Small intestine (tissue), 7 donors: ENCODE measurements around the gene CLEC18A. TPM values are rescaled to one million over a fixed set of nuclear protein-coding genes. Genes with fewer than 3 reads are reported as not detected.
"Not testable (repeated sequence)": the region's sequence is repeated elsewhere in the genome, so short reads cannot be mapped to it uniquely, and the experiment has no call there.

Experiments used
- DNase-seq, 2 donors: peaks; one replicate each; pipeline versions ENCODE4 v3.0.0 to v3.0.0-alpha.2; 2013
- FAIRE-seq: peaks from 2 replicates; lab custom pipeline; 2012; peaks lifted over from hg19 to GRCh38; lab: Jason Lieb, UNC
- H3K27ac ChIP-seq, 3 donors: one replicate each; pipeline ENCODE4 v1.5.1; 2013; ENCODE audit warnings: low read length in 2 of 3, mild to moderate bottlenecking in 2 of 3, control low read depth in 1 of 3, inconsistent platforms in 1 of 3, low read depth in 1 of 3, moderate library complexity in 1 of 3
- H3K27me3 ChIP-seq, 3 donors: one replicate each; pipeline ENCODE4 v1.6.1; 2013; ENCODE audit warnings: low read length in 3 of 3, inconsistent platforms in 1 of 3; ENCODE audit not compliant: control insufficient read depth in 3 of 3, insufficient read depth in 3 of 3
- H3K36me3 ChIP-seq, 3 donors: one replicate each; pipeline ENCODE4 v1.6.1; 2013; ENCODE audit warnings: low read length in 3 of 3, inconsistent platforms in 1 of 3, low read depth in 1 of 3, mild to moderate bottlenecking in 1 of 3, moderate library complexity in 1 of 3; ENCODE audit not compliant: control insufficient read depth in 3 of 3, insufficient read depth in 2 of 3
- H3K4me1 ChIP-seq, 3 donors: one replicate each; pipeline ENCODE4 v1.6.1; 2013; ENCODE audit warnings: low read length in 2 of 3, inconsistent platforms in 1 of 3, low read depth in 1 of 3, mild to moderate bottlenecking in 1 of 3, moderate library complexity in 1 of 3; ENCODE audit not compliant: control insufficient read depth in 3 of 3, insufficient read depth in 2 of 3
- H3K4me3 ChIP-seq, 3 donors: one replicate each; pipeline ENCODE4 v1.5.1; 2013; ENCODE audit warnings: low read length in 3 of 3, control low read depth in 1 of 3, inconsistent platforms in 1 of 3, low read depth in 1 of 3, mild to moderate bottlenecking in 1 of 3, moderate library complexity in 1 of 3
- H3K9me3 ChIP-seq, 2 donors: one replicate each; pipeline ENCODE4 v1.6.1; 2013; ENCODE audit warnings: low read depth in 1 of 2, low read length in 1 of 2; ENCODE audit not compliant: control insufficient read depth in 2 of 2, insufficient read depth in 1 of 2
- WGBS, 3 donors: extraction: QIAGEN DNeasy Blood & Tissue Kit; methylation state at CpG; one replicate each; pipeline ENCODE4 v1.1.7; 2013; 5-methylcytosine and 5-hydroxymethylcytosine counted together
- polyA plus RNA-seq, 4 donors: library from polyadenylated mRNA; stranded (reverse) in 3 of 4; unstranded in 1 of 4; fragments of 200-250 nt in 3 of 4; fragments of 120-200 nt in 1 of 4; gene quantifications; one replicate each; pipeline versions ENCODE4 v1.2.1 to v1.2.3, GENCODE V29; 2013
- donor health status: healthy with polysubstance abuse.
- donor health status: control.
- donor health status: control.
- donor health status: Bipolar disorder and iron deficiency.
- donor health status: healthy.

CLEC18A gene
- polyA plus RNA-seq, 4 donors: 0.87 to 8.1 (median 2.9) TPM

GRCh38 chr16:69950411-69950810 lies 723 bp upstream of the CLEC18A start:
- H3K9me3 ChIP-seq, H3K4me3 ChIP-seq, H3K27ac ChIP-seq, H3K36me3 ChIP-seq, H3K27me3 ChIP-seq, DNase-seq, FAIRE-seq, H3K4me1 ChIP-seq: not testable (repeated sequence)
- WGBS, 3 donors: 100% methylated on average over 1 of the region's 17 CpGs; no CpG with 5 or more reads in 2 of the 3 donors

DNA sequence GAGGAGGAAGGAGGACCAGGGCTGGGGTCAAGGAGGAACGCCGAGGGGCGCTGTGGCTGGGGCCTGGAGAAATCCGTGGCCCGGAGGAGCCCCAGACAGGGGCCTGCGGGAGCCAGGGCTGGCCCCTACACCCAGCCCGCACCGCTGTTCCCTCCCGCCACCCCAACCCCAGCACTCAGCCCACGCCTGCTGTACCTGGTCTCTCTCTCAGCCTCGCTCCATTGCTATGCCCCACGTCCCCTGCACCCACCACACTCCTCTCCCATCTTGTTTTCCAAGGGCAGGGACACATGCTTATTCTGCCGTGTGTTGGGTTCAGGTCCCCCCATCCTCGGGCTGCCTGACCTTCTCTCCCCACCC lies 518 bp downstream of the CLEC18A start:
- not testable (repeated sequence) for H3K27ac ChIP-seq, H3K4me3 ChIP-seq, H3K27me3 ChIP-seq, H3K4me1 ChIP-seq, DNase-seq, H3K9me3 ChIP-seq, H3K36me3 ChIP-seq, FAIRE-seq
- no CpG with 5 or more reads among the region's 14 CpGs for WGBS, 3 donors

DNA sequence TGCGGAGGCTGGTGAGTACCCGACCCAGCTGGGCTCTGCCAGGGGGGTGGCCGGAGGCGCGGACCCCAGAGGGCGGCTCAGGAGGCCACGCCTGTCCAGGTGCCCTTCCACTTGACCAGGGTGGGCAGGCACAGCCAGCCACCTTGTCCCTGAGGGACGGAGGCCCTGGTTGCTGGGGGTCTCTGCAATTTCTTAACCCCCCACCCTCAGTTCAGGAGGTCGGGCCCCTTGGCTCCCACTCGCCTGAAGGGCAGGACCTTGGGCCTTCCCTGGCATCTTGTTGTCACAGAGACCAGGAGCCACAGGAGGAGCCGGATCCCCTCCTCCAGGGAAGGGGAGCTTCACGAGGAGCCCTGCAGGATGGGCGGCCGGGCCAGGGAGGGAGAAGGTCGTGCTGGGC lies 982 bp downstream of the CLEC18A start:
- WGBS, 3 donors: 80 to 90% (median 85%) methylated on average over 1 to 11 of the region's 15 CpGs
- H3K27ac ChIP-seq, H3K4me3 ChIP-seq, FAIRE-seq, H3K36me3 ChIP-seq, H3K27me3 ChIP-seq, H3K4me1 ChIP-seq, DNase-seq, H3K9me3 ChIP-seq: not testable (repeated sequence)

DNA sequence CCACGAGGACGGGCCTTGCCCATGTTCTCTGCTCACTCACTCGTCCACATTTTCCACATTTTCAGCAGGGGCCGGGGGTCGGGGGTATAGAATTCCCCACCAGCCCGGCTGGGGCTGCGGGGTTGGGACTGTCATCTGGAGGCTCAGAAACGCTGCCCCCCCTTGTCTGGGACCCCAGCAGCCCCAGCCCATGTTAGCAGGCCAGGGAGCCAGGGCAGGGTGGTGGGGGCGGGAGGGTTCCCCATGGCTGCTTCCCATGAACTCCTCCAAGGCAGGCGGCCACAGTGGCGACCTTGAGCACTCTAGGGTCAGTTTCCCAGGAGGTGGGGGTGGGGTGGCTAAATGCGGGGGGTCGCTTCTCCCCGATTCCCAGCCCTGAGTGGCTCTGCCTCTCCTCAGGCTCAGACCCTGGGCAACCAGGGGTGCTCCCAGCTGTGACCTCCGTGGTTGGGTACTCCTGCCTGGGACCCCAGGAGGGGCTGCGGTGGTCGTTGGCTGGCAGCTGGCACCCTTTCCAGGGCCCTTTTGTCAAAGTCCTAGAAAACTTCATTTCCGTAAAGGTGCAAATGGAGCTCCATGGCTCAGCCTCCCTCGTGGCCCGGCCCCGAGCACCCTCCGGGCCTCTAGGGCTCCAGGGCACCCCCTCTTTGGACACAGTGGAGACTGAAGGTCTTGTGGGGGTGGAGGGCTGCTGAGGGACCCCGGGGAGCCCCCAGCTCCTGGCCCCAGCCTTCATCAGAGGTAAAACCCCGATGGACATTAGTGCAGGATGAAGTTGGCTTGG lies 1.6 kb downstream of the CLEC18A start:
- H3K27ac ChIP-seq, H3K4me3 ChIP-seq, H3K9me3 ChIP-seq, DNase-seq, H3K27me3 ChIP-seq, H3K36me3 ChIP-seq, H3K4me1 ChIP-seq, FAIRE-seq: not testable (repeated sequence)
- 72 to 88% (median 79%) methylated on average over 8 to 16 of the region's 24 CpGs for WGBS, 3 donors

GRCh38 chr16:69954241-69954640 lies 3.1 kb downstream of the CLEC18A start:
- H3K36me3 ChIP-seq, H3K27me3 ChIP-seq, H3K4me3 ChIP-seq, DNase-seq, H3K9me3 ChIP-seq, FAIRE-seq, H3K27ac ChIP-seq, H3K4me1 ChIP-seq: not testable (repeated sequence)
- WGBS, 3 donors: 93 to 98% (median 94%) methylated on average over 8 to 13 of the region's 13 CpGs

- DNase-seq, FAIRE-seq, H3K9me3 ChIP-seq: not testable (repeated sequence)
These were observed 12.2 kb downstream of the CLEC18A start for GRCh38 chr16:69963312-69963711.

DNA sequence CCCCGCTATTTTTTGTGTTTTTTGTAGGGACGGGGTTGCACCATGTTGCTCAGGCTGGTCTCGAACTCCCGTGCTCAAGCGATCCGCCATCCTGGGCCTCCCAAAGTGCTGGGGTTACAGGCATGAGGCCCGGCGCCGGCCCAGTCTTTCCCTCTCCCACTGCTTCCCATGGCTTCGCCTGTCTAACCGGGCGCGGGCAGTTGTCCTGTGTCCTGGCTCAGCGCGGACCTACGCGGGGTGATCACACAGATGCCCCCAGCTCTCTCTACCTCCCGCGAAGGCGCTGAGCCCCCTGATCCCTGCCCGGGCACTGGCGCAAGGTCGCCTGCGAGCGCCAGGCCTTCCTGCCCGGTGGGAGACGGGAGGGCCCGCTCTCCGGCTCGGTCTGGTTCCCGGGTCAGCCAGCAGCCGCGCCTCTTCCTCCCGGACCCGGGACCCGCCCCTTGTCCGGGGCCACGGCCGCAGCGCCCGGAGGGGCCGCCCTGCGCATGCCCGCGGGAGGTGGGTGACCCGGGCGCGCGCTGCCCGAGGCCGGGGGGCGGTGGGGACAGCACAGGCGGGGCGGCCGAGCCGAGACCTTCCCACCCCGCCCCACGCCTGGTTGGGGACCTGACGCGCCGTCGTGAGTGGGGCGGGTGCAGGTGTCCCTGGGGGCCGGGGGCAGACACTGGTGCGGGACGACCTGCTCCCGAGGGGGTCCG lies 14.0 kb downstream of the CLEC18A start:
- H3K36me3 ChIP-seq, H3K9me3 ChIP-seq, FAIRE-seq, H3K27me3 ChIP-seq, H3K27ac ChIP-seq, H3K4me1 ChIP-seq: not testable (repeated sequence)
- 15 to 24% (median 17%) methylated on average over 25 to 45 of the region's 68 CpGs for WGBS, 3 donors
- peak overlapping the region in 2 of 3 donors; percentile 26 to 29 for H3K4me3 ChIP-seq
- peak; percentile 28 to 63 for DNase-seq

More at GRCh38 chr16:69963312-69963711, 12.2 kb downstream of the CLEC18A start:
- H3K36me3 ChIP-seq, H3K27ac ChIP-seq, H3K27me3 ChIP-seq, H3K4me1 ChIP-seq, H3K4me3 ChIP-seq: not testable (repeated sequence)
- WGBS, 3 donors: 93 to 100% (median 94%) methylated on average over 1 to 6 of the region's 9 CpGs

DNA sequence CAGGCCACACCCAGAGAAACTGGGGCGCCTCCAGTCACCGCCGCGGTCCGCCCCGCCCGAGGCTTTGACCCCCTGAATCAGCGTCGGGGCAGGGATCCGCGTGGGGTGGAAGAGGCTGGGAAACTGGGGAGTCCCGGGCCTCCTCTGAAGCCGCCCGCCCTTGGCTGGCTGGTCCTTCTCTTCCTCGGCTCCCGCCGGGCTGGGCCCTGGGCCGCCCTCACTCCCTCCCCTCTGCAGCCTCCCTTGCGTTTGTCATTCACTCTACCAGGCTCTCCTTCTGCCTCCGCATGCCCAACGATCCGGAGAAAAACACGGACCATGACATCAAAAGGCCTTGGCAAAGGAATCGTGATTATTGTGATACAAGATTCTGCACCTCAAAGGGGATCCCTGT lies 14.5 kb downstream of the CLEC18A start:
- H3K27me3 ChIP-seq, H3K9me3 ChIP-seq, H3K36me3 ChIP-seq, FAIRE-seq, H3K4me3 ChIP-seq, H3K4me1 ChIP-seq, H3K27ac ChIP-seq, DNase-seq: not testable (repeated sequence)
- 8 to 10% methylated on average over 4 to 5 of the region's 24 CpGs; no CpG with 5 or more reads in 1 of the 3 donors for whole genome bisulfite sequencing, 3 donors
